NCI-H524 (cell line): ENCODE results near the gene FUBP3.
A peak's percentile ranks its signal among the peaks of the same experiment; 100 is the strongest.

Source experiments
- DNase-seq, 2 experiments: peaks; one replicate each; lab custom pipeline; 2025; lab: John Stamatoyannopoulos, UW

Gene FUBP3

GRCh38 chr9:130607640-130608420, 28.5 kb downstream of the FUBP3 start:
- no peak for DNase-seq

DNA sequence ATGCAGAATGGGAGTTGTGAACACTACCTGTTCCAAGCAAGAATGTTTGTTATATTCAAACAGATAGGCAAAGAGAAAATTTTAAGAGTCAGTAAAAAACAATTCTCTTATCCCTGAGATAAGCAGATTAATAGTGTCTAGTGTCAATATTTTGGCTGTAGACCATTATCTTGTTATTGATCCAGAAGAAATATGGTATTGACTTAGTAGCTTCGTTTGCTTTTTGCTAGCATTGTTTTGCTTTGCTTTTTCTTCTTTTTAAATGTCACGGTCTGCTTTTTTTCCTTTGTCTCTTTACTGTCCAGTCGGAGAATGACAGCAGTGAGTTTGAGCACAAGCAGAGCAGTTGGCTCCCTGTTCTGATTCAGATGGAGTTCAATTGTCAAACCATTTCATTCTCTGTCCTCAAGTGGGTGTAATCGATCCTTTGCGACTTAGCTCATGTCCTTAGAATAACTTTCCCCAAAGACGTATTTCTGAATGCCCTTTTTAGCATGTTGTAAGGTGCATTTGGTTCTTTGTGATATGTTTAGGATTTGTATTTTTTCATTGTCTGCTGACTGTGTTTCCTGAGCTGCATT, 29.3 kb downstream of the FUBP3 start:
- DNase-seq, result no peak

- DNase-seq, result no peak
These were observed 29.8 kb downstream of the FUBP3 start for GRCh38 chr9:130609163-130609562.

DNA sequence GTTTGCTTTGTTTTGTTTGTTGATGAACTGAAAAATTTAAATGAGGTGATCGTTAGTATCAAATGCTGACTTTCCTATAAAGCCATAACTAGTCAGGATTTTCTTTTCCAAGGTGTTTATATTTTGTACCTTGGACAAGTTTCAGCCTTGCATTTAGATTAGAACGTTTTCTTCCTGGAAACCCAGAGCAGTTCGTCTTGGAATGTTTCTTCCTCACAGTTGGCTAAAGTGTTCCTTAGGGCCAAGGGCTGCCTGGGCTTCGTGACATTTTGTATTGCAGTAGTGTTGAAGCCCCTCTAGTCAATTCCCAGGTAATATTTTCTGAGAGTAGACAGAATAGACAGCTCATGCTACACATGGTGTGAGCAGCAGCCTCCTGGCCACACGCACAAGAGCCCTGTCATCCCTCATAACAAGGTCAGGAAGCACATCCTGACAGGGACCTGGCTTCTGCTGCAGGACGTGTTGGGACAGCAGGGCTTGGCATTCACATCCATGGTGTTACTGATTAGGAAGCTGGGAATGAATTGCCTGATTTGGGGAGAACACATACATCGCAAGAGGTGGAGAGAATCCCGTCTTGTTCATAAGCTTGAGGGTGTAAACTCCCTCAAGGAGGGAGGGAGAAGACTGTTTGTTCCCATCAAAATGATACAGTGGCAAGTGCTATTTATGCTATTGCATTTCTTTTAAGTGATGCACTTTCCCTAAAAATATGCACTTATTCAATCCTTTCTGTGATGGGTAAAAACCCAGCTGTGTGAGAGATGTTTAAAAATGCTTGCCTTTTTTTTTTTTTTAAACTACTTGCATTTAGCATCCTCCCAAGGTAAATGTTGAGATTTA, 31.7 kb downstream of the FUBP3 start:
- no peak for DNase-seq

- no peak for DNase-seq
These were observed 37.1 kb downstream of the FUBP3 start for GRCh38 chr9:130616451-130616850.

DNA sequence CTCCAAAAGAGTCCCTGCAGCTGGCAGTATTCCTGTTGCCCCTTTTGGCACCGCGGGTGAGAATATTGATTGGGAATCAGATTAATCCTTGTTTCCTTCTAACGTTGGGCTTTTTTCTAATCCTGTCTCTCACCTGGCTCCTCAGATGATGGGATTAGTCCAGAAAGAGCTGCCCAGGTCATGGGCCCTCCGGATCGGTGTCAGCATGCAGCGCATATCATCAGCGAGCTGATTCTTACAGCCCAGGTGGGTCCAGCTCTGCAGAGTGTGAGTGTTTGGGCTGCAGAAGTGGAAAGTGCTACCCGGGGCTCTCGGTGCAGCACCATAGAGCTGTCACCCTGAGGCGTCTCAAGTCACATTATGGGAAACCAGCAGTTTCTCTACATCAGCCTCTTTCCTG, 44.1 kb downstream of the FUBP3 start:
- no peak for DNase-seq

GRCh38 chr9:130624154-130624553, 44.8 kb downstream of the FUBP3 start:
- peak in 1 of 2 experiments; percentile 29 for DNase-seq

DNA sequence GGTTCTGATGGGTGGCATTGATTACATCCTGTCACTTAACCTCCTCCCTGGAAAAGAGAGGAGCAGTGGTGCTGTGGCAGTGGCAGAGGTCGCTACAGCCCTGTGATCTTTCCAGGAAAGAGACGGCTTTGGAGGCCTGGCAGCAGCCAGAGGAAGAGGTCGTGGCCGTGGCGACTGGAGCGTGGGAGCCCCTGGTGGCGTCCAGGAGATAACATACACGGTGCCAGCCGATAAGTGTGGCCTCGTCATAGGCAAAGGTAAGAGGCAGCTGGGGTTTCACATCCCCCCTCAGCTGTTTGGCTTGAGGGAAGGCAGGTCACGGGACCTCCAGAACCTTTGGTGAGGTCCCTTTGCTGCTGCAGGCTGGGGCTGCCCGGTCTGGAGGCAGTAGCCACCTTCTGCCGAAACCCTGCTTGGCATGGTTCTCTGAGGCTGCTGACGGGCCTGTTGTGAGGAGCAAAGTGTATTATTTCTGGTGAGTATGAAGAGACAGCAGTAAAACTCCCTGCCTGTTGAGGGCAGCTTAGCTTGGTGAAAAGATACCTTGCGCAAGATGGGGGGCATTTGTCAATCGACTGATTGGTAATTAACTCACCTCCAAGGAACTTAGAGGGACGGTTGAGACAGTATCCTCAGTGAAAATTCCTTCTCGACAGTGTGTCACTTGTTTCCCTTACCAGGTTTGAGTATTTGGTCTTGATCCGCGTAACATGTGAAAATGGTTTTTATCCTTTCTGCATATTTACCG, 47.0 kb downstream of the FUBP3 start:
- DNase-seq, result no peak

GRCh38 chr9:130627051-130627450, 47.7 kb downstream of the FUBP3 start:
- no peak for DNase-seq

DNA sequence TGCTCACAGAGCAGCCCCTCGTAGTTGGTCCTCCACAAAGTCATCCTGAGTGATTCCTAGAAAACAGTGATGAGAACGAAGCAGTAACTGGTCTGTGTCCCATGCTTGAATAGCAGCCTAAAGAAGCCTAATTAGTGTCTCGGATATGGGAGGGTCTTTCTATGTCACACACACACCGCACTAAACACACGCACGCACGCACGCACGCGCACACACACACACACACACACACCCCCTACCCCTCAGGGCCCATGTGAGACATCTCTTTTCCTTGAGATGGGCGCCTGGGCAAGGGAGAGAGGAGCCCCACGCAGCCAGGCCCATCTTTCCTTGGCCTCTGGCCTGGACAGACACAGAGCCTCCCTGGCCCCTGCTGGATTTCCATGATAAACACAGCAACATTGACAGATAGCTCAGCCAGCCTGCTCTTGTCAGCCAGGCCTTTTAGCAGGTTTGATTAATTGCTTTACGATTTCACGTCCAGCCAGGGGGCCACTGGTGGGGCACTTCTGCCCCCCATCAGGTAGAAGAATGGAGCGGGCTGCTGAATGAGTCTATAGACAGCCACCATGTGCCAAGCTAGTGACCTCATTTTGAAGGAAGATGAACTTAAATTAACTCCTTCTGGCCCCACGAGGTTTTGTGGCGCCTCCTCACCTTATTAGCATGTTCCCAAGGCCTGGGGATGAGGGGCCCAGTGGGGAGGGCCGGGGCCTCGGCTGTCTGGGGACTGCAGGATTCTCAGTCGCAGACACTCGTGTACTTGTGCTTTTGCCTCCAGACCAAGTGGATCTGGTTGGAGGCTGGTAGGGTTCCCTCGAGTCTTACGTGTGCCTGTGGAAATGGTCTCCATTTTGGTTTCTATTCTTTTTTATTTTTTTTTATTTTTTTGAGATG, 48.8 kb downstream of the FUBP3 start:
- no peak for DNase-seq

DNA sequence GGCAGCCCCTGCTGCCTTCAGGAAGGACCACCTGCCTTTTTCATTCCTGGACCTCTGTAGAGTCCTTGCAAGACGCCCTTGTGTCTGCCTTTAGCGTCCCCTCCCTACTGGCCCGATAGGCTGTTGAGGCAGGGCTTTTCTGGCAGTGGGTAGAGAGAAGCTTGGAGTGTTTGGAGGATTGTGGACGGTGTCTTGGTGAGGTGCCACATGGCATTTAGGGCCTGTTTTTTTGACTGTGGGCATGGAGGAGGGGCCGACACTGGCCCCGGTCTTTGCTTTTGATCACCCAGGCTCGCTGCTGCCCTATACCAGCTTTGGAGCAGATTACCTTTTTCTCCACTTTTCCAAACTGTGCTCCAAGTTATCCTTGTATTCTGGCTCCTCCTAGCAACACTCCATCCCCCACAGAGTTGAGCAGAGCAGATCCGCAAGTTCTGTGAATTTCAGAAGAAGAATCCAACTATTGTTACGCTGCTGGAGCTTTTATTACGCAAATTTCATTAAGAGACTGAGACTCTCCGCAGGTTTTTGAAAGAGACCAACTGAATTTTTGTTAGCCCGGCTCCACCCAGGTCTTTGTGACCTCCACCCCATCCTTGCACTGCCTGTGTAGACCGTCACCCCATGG, 50.2 kb downstream of the FUBP3 start:
- DNase-seq, result no peak

DNA sequence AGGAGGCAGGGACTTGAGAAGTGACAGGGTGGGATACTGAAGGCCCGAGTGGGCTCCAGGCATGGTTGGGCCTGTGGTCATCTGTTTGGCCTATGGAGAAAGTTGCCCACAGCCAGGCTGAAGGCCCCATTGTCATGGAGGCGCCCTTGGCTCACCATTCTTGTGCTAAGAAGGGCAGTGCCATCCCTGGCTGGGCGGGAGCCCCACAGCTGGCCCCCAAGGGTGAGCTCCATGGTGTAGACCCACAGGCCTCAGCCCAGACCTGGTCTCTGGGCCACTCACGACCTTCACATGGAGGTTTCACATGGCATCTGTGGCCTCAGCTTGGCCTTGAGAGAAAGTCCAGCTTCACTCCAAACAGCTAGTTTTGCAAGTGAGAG, 50.7 kb downstream of the FUBP3 start:
- no peak for DNase-seq

- no peak for DNase-seq
These were observed 51.3 kb downstream of the FUBP3 start for GRCh38 chr9:130630506-130631330.

DNA sequence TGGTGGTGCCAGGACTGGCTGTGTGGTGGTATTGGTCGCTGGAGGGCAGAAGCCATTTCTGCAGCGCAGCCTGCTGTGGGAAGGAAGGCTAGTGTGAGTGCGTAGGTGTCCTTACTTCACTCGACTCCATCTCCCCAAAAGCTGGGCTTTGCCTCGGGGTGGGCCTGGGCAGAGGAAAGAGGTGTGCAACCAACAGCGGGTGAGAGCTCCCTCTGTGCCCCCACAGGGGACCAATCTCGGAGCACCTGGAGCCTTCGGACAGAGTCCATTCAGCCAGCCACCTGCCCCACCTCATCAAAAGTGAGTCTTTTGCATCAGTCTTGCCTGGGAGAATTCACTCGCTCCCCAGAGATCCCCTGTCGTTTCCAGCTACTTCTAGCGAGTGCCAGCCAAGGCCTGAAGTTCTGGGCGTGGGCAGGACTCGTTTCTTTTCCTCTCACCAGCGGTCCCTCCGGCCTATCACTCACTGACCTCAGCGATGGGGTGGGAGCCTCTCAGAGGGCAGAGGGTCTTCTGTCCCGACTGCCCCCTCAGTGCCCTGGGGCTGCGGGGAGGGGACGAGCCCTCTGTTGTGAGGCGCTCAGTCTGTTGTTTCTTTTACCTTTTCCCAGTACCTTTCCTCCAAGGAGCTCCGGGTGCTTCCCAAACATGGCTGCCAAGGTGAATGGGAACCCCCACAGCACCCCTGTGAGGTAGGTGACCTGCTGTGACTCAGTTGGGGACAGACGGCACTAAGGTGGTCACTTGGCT, 52.1 kb downstream of the FUBP3 start:
- no peak for DNase-seq

DNA sequence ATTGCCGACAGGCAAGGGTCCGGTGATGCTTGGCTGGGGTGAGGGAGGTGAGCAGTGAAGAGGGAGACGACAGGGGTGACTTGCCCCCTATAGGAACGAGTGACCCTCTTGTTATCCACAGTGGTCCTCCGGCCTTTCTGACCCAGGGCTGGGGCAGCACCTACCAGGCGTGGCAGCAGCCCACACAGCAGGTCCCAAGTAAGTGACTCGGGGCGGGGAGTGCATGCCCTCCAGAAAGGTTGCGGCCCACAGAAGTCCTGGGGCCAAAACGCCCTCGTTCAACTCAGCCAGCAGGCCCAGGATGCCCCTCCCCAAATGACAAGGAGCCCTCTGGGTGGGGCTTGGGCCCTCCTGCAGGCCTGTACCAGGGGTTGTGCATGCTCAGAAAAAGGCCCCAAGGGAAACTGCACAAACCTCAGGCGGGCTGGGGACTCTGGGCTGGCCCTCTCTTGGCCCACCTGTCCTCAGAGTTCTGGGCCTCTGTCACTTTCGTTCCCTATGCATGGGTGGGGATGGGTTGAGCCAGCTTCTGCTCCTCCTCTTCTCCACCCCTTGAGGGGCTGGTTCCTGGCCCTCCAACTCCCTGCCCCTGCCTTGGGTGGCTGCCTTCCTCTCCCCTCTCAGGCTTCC, 52.8 kb downstream of the FUBP3 start:
- DNase-seq, result no peak

GRCh38 chr9:130632841-130633240, 53.5 kb downstream of the FUBP3 start:
- no peak for DNase-seq

DNA sequence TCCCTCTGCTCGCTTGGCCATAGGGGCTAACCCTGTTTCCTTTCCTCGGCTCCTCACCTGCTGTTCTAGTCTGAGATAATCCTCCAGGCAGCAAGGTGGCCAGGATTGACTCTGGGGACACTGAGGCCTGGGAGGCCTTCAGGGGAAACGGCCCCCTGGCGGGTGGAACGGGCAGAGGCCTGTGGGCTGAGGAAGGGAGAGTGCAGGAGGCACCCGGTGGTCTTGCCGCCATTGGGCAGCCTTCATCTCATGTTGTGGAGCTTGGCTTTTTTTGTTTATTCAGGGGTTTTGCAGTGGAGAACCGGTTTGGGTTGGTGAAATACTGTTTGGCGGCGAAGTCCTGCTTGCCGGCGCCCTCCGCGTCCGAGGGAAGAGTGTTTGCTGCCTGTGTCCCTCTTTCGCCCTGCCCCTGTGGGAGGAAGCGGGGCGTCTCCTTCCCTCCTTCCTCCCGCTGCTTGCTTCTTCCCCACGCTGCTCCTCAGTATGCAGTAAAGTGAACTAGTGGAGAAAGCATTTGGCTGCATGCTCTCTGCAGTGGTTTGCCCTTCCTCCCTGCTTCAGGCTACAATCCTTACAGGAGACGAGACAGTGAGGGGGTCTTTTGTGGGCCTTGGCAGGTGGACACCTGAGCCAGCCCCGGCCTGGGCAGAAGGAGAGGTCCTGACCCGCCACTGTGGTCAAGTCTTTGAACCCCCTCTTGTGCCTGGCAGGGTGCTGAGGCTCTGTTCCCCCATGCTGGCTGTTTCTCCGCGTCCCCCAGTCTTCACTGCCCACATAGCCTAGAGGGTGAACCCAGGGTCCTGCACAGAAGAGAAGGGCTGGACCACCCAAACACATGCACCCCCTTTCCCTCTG, 54.2 kb downstream of the FUBP3 start:
- DNase-seq, result no peak
